ENCODE results near the gene GTSE1. TPM values are rescaled to one million over a fixed set of nuclear protein-coding genes. Genes with fewer than 3 reads are reported as not detected.

GTSE1 gene
- total RNA-seq, 1 donor from 2014 or later = 16.7 TPM

DNA sequence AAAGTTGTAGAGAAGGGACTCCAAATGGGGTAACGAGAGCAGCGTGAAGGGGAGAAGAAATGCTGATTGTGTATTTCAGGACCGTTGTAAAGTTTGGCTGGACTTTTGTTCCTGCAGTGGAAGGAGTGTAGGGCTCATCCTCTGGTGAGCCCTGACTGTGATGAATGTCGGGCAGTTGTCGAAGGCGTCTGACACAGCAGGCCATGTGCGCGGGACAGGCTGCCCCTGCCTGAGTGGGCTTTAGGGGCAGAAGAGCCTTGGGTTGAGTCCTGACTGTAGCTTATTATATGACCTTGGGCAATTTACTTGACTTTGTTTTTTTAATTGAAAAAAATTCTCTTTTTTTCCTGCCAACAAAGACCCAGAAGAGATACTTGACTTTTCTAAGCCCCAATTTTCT is 42.0 kb downstream of the GTSE1 start:
- H3K36me3 Mint-ChIP-seq = peaks cover 31% of the 10 kb centered on the region

GRCh38 chr22:46339956-46340355 is 43.3 kb downstream of the GTSE1 start:
- peaks cover 13% of the 10 kb centered on the region for H3K4me1 Mint-ChIP-seq
- H3K27me3 Mint-ChIP-seq (ENCODE audit: low read depth) = no peaks in the 10 kb centered on the region
- no peak for DNase-seq (ENCODE audit: low spot score in 2 of 2, unreplicated experiment in 2 of 2)
- H3K27ac Mint-ChIP-seq = no peak overlapping the region
- no peaks in the 10 kb centered on the region for H3K9me3 Mint-ChIP-seq
- TF ChIP-seq, protein P1, sequence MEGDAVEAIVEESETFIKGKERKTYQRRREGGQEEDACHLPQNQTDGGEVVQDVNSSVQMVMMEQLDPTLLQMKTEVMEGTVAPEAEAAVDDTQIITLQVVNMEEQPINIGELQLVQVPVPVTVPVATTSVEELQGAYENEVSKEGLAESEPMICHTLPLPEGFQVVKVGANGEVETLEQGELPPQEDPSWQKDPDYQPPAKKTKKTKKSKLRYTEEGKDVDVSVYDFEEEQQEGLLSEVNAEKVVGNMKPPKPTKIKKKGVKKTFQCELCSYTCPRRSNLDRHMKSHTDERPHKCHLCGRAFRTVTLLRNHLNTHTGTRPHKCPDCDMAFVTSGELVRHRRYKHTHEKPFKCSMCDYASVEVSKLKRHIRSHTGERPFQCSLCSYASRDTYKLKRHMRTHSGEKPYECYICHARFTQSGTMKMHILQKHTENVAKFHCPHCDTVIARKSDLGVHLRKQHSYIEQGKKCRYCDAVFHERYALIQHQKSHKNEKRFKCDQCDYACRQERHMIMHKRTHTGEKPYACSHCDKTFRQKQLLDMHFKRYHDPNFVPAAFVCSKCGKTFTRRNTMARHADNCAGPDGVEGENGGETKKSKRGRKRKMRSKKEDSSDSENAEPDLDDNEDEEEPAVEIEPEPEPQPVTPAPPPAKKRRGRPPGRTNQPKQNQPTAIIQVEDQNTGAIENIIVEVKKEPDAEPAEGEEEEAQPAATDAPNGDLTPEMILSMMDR (IDR thresholded peaks at IDR 0.05; ENCODE audit: unreplicated experiment) = no peak
- no peak overlapping the region for H3K4me3 Mint-ChIP-seq
- H3K36me3 Mint-ChIP-seq = peaks cover 31% of the 10 kb centered on the region

More for the DNA sequence above, 42.0 kb downstream of the GTSE1 start:
- TF ChIP-seq, protein P1 (IDR thresholded peaks at IDR 0.05; ENCODE audit: unreplicated experiment) = no peak
- no peak for DNase-seq (ENCODE audit: low spot score in 2 of 2, unreplicated experiment in 2 of 2)
- Mint-ChIP-seq H3K4me3 (no peak overlapping the region), H3K27ac (no peak overlapping the region), H3K27me3 (ENCODE audit: low read depth) (no peaks in the 10 kb centered on the region), H3K9me3 (no peaks in the 10 kb centered on the region), H3K4me1 (peaks cover 16% of the 10 kb centered on the region)

- H3K36me3 Mint-ChIP-seq = peaks cover 33% of the 10 kb centered on the region
Observed at GRCh38 chr22:46340676-46341075, 44.0 kb downstream of the GTSE1 start.

GRCh38 chr22:46346680-46347405 is 50.2 kb downstream of the GTSE1 start:
- no peaks in the 10 kb centered on the region for H3K27me3 Mint-ChIP-seq (ENCODE audit: low read depth)

More at GRCh38 chr22:46340676-46341075, 44.0 kb downstream of the GTSE1 start:
- Mint-ChIP-seq H3K4me1 (peaks cover 10% of the 10 kb centered on the region), H3K27me3 (ENCODE audit: low read depth) (no peaks in the 10 kb centered on the region), H3K27ac (no peak overlapping the region), H3K9me3 (no peaks in the 10 kb centered on the region), H3K4me3 (no peak overlapping the region)
- no peak for DNase-seq (ENCODE audit: low spot score in 2 of 2, unreplicated experiment in 2 of 2)
- TF ChIP-seq, protein P1 (IDR thresholded peaks at IDR 0.05; ENCODE audit: unreplicated experiment) = no peak

DNA sequence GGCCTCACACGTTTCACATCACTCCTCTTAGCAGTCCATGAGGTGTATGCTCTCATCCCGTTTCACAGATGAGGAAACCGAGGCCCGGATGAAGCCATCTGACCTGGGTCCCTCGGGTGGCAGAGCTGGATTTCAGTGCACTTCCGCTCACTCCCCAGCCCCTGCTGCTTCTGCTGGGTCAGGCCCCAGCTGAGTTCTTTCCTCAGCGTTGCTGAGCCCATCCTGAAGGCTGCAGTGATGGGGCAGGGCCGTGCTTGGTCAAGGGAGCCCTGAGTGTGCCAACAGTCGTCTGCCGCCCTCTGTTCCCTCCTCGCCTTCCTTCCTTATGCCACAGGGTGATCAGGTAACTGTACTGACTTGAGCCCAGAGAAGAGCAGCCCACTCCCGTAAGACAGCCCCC is 51.0 kb downstream of the GTSE1 start:
- no peaks in the 10 kb centered on the region for H3K9me3 Mint-ChIP-seq
- H3K36me3 Mint-ChIP-seq = peaks cover 33% of the 10 kb centered on the region
- no peaks in the 10 kb centered on the region for H3K4me1 Mint-ChIP-seq
- no peak overlapping the region for H3K4me3 Mint-ChIP-seq
- H3K27me3 Mint-ChIP-seq (ENCODE audit: low read depth) = no peaks in the 10 kb centered on the region
- H3K27ac Mint-ChIP-seq = no peak overlapping the region
- TF ChIP-seq, protein P1 (IDR thresholded peaks at IDR 0.05; ENCODE audit: unreplicated experiment) = no peak
- DNase-seq (ENCODE audit: low spot score in 2 of 2, unreplicated experiment in 2 of 2) = no peak

More at GRCh38 chr22:46346680-46347405, 50.2 kb downstream of the GTSE1 start:
- TF ChIP-seq, protein P1 (IDR thresholded peaks at IDR 0.05; ENCODE audit: unreplicated experiment) = no peak
- no peaks in the 10 kb centered on the region for H3K4me1 Mint-ChIP-seq
- H3K9me3 Mint-ChIP-seq = no peaks in the 10 kb centered on the region
- H3K27ac Mint-ChIP-seq = no peak overlapping the region
- H3K4me3 Mint-ChIP-seq = no peak overlapping the region
- H3K36me3 Mint-ChIP-seq = peaks cover 32% of the 10 kb centered on the region
- no peak for DNase-seq (ENCODE audit: low spot score in 2 of 2, unreplicated experiment in 2 of 2)

Data from mesothelial cell of epicardium (in vitro differentiated cells).